Left ventricle myocardium inferior (tissue), 1 donor: ENCODE data around the gene XIRP2. TPM values are rescaled to one million over a fixed set of nuclear protein-coding genes. Genes with fewer than 3 reads are reported as not detected.
"Not testable (repeated sequence)": the region's sequence is repeated elsewhere in the genome, so short reads cannot be mapped to it uniquely, and the experiment has no call there.

Experiments
- DNase-seq: peaks from one replicate; pipeline ENCODE4 v3.0.0-alpha.2; 2020
- H3K27ac ChIP-seq: fragments of 200-600 bp; replicated peaks from 2 replicates; pipeline ENCODE4 v1.8.0; 2021
- H3K27me3 ChIP-seq: fragments of 200-600 bp; 2 replicates; pipeline ENCODE4 v1.8.0; 2021; ENCODE audit warnings: low read depth
- H3K36me3 ChIP-seq: fragments of 200-600 bp; 2 replicates; pipeline ENCODE4 v1.8.0; 2021
- H3K4me1 ChIP-seq: fragments of 200-600 bp; 2 replicates; pipeline ENCODE4 v1.8.0; 2021
- H3K4me3 ChIP-seq: fragments of 200-600 bp; 2 replicates; pipeline ENCODE4 v1.8.0; 2021; ENCODE audit warnings: mild to moderate bottlenecking, moderate library complexity
- H3K9me3 ChIP-seq: fragments of 200-600 bp; replicated peaks from 2 replicates; pipeline ENCODE4 v1.8.0; 2021
- intact Hi-C: fragments of 100-400 bp; cut with micrococcal nuclease; formaldehyde crosslinking; loops from one replicate; pipeline ENCODE4 v1.11.0; 2022
- total RNA-seq: library from RNA; stranded (reverse); fragmentation: NEBNext Ultra II Directional; extraction: Animal tissue kit (Norgen Biotek cat#: 25700); gene quantifications from one replicate; pipeline ENCODE4 v1.2.1, GENCODE V29; 2021
- TF ChIP-seq, protein P1 (sequence below): fragments of 200-600 bp; IDR thresholded peaks from 2 replicates; pipeline ENCODE4 v1.8.0; 2021; ENCODE audit warnings: antibody characterized with exemption, mild to moderate bottlenecking, borderline replicate concordance
- donor health status: DM: no; HTN: yes; CAD: no; lungs with severe emphysema.

The XIRP2 gene
- total RNA-seq, 1 donor from 2014 or later: 364 TPM

DNA sequence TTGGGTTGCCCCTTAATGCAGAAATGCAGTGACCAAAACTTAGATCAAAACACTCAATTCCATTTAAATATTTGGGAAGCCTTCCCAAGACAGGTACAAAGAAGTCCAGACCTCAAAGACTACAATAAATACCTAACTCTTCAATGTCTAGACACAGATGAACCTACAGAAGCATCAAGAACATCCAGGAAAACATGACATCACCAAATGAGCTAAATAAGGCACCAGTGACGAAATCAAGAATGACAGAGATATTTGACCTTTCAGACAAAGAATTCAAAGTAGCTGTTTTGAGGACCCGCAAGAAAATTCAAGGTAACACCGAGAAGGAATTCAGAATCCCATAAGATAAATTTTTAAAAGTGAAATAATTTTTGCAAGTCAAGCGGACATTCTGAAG is 140.2 kb downstream of the XIRP2 start:
- no peaks in the 10 kb centered on the region for H3K4me1 ChIP-seq
- TF ChIP-seq, protein P1, sequence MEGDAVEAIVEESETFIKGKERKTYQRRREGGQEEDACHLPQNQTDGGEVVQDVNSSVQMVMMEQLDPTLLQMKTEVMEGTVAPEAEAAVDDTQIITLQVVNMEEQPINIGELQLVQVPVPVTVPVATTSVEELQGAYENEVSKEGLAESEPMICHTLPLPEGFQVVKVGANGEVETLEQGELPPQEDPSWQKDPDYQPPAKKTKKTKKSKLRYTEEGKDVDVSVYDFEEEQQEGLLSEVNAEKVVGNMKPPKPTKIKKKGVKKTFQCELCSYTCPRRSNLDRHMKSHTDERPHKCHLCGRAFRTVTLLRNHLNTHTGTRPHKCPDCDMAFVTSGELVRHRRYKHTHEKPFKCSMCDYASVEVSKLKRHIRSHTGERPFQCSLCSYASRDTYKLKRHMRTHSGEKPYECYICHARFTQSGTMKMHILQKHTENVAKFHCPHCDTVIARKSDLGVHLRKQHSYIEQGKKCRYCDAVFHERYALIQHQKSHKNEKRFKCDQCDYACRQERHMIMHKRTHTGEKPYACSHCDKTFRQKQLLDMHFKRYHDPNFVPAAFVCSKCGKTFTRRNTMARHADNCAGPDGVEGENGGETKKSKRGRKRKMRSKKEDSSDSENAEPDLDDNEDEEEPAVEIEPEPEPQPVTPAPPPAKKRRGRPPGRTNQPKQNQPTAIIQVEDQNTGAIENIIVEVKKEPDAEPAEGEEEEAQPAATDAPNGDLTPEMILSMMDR: no peak
- H3K9me3 ChIP-seq: peaks cover 65% of the 10 kb centered on the region
- intact Hi-C loops: no loop called here
- H3K36me3 ChIP-seq: no peaks in the 10 kb centered on the region
- no peak for DNase-seq
- no peaks in the 10 kb centered on the region for H3K27me3 ChIP-seq
- H3K4me3 ChIP-seq: no peak overlapping the region
- H3K27ac ChIP-seq: no peak overlapping the region

DNA sequence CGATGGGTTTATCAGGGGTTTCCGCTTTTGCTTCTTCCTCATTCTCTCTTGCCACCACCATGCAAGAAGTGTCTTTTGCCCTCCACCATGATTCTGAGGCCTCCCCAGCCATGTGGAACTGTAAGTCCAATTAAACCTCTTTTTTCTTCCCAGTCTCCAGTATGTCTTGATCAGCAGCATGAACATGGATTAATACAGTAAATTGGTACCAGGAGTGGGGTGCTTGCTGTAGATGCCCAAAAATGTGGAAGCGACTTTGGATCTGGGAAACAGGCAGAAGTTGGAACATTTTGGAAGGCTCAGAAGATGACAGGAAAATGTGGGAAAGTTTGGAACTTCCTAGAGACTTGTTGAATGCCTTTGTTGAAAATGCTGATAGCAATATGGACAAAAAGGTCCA is 146.7 kb downstream of the XIRP2 start:
- H3K4me3 ChIP-seq, H3K27me3 ChIP-seq, H3K36me3 ChIP-seq, intact Hi-C loops, H3K27ac ChIP-seq, H3K4me1 ChIP-seq, DNase-seq: not testable (repeated sequence)
- H3K9me3 ChIP-seq: peaks cover 66% of the 10 kb centered on the region

DNA sequence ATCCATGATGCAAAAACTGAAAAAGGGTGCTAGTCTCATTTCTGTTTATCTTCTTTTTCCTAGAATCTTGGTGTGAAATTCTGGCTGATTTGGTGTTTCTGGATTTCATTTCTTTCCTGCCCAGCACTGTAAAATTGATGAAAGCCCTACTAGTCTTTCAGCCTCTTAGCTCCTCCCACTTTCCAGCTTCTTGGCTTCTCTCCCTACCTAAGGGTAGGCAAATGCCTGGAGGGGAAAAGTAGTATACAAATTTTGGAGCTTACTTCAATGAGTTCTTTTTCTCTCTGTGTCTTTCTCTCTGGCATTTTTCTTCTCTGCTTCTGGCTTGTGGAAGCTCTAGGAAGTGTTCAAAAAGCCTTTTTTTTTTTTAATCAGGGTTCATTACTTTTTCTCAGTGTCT is 160.5 kb downstream of the XIRP2 start:
- no peaks in the 10 kb centered on the region for H3K36me3 ChIP-seq
- no peaks in the 10 kb centered on the region for H3K9me3 ChIP-seq
- H3K4me3 ChIP-seq: no peak overlapping the region
- H3K4me1 ChIP-seq: no peaks in the 10 kb centered on the region
- TF ChIP-seq, protein P1: no peak
- intact Hi-C loops: no loop called here
- no peak for DNase-seq
- no peaks in the 10 kb centered on the region for H3K27me3 ChIP-seq
- no peak overlapping the region for H3K27ac ChIP-seq

DNA sequence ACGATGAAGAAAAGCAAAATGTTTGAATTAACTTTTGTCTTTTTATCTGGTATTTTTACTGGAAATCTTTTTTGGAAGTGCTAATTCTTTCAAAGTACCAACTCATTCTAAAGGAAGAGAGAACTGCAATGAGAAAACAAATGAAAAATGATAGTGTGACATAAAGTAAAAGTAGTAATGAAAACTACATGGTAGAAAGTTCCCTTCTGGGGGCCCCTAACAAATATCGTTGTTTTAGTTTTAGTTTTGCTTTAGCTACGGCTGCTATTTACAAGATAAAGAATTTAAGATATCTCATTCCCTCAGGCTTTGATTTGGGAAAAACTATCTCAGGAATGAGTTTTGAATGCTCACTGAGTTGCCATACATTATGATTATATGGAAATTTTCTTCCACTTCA is 161.4 kb downstream of the XIRP2 start:
- H3K27ac ChIP-seq: no peak overlapping the region
- H3K4me3 ChIP-seq: no peak overlapping the region
- TF ChIP-seq, protein P1: no peak
- intact Hi-C loops: no loop called here
- no peaks in the 10 kb centered on the region for H3K27me3 ChIP-seq
- H3K36me3 ChIP-seq: no peaks in the 10 kb centered on the region
- no peak for DNase-seq
- H3K4me1 ChIP-seq: no peaks in the 10 kb centered on the region
- no peaks in the 10 kb centered on the region for H3K9me3 ChIP-seq

DNA sequence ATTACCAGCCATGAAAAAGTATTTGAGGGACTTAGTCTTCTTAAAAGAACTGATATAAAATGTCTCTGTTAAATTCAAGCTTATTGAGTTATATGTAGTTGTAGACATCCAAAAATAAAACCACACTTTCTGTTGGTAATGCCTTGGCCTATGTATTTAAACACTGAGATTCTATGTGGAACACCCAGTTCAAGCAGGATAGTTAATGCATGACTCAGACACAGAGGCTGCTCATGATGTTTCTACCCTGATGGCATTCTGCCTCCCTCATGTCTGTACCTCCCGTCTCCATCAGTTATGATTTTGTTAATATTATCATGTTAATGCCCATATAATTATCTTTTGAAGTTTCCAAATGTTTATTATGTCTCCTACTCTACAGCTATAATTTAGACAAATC is 164.5 kb downstream of the XIRP2 start:
- Histone ChIP-seq H3K27me3 (no peaks in the 10 kb centered on the region), H3K4me3 (no peak overlapping the region), H3K27ac (no peak overlapping the region), H3K4me1 (no peaks in the 10 kb centered on the region), H3K9me3 (no peaks in the 10 kb centered on the region), H3K36me3 (no peaks in the 10 kb centered on the region)
- TF ChIP-seq, protein P1: no peak
- no peak for DNase-seq
- intact Hi-C loops: no loop called here

DNA sequence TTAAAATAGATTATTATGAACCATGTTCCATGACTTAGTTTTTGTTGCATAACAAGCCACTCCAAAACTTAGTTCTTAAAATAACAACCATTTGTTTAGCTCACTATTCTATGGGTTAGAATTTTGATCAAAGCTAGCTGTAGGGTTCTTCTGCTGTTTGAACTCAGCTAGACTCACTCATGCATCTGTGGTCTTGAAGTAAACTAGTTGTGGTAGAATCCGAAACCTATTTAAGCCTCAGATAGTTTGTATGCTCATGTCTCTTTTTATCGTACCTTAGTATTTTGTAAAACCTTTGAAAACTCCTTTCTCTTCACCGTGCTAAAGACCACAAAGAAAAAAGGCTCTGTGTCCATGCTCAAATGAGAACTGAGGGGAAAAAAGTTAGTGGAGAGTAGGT is 166.6 kb downstream of the XIRP2 start:
- H3K9me3 ChIP-seq: no peaks in the 10 kb centered on the region
- intact Hi-C loops: no loop called here
- H3K27me3 ChIP-seq: no peaks in the 10 kb centered on the region
- no peak overlapping the region for H3K27ac ChIP-seq
- TF ChIP-seq, protein P1: no peak
- no peaks in the 10 kb centered on the region for H3K4me1 ChIP-seq
- H3K4me3 ChIP-seq: no peak overlapping the region
- no peaks in the 10 kb centered on the region for H3K36me3 ChIP-seq
- DNase-seq: no peak
